H1 (cell line): ENCODE results near the gene MAGI2. TPM values are rescaled to one million over a fixed set of nuclear protein-coding genes. Genes with fewer than 3 reads are reported as not detected.

Experiments used
- CTCF ChIA-PET: fragments of 300-600 bp; sonication (Branson Sonifier 250); formaldehyde crosslinking; loops from one replicate; lab custom pipeline; 2021; ENCODE audit not compliant: partially characterized antibody; lab: Charles Lee
- POLR2A ChIA-PET: fragments of 300-600 bp; sonication (Branson Sonifier 250); formaldehyde crosslinking; loops from one replicate; lab custom pipeline; 2021; ENCODE audit warnings: inconsistent platforms; ENCODE audit not compliant: partially characterized antibody; lab: Charles Lee
- DNase-seq, 2 experiments: peaks; one replicate each; pipeline versions ENCODE4 v3.0.0 to v3.0.0-alpha.2; 2010 to 2022; ENCODE audit warnings: low spot score in 2 of 2, low read depth in 1 of 2, mixed read lengths in 1 of 2
- FAIRE-seq: peaks from 2 replicates; lab custom pipeline; 2011; peaks lifted over from hg19 to GRCh38; lab: Jason Lieb, UNC
- H2AFZ ChIP-seq: 2 replicates; pipeline ENCODE4 v1.8.1; 2012; ENCODE audit warnings: low read length, inconsistent platforms
- H2AK5ac ChIP-seq: 2 replicates; pipeline ENCODE4 v1.6.1; 2013; ENCODE audit warnings: low read depth, low read length
- H2BK120ac ChIP-seq: replicated peaks from 2 replicates; pipeline ENCODE3; 2013; ENCODE audit warnings: low read depth, low read length, inconsistent platforms
- H2BK12ac ChIP-seq: 2 replicates; pipeline ENCODE4 v1.6.1; 2013; ENCODE audit warnings: low read depth, low read length
- H2BK15ac ChIP-seq: 2 replicates; pipeline ENCODE4 v1.6.1; 2013; ENCODE audit warnings: low read length
- H2BK20ac ChIP-seq: 2 replicates; pipeline ENCODE4 v1.6.1; 2013; ENCODE audit warnings: low read length
- H2BK5ac ChIP-seq: 2 replicates; pipeline ENCODE4 v1.6.1; 2013; ENCODE audit warnings: low read depth, low read length
- H3K14ac ChIP-seq: 2 replicates; pipeline ENCODE4 v1.6.1; 2013; ENCODE audit warnings: inconsistent platforms; ENCODE audit not compliant: insufficient read length
- H3K18ac ChIP-seq: 2 replicates; pipeline ENCODE4 v1.6.1; 2013; ENCODE audit warnings: low read length; ENCODE audit errors: extremely low read depth
- H3K23ac ChIP-seq: 2 replicates; pipeline ENCODE4 v1.6.1; 2013; ENCODE audit warnings: inconsistent platforms; ENCODE audit not compliant: insufficient read length
- H3K23me2 ChIP-seq: 2 replicates; pipeline ENCODE4 v1.6.1; 2013; ENCODE audit warnings: low read depth, low read length
- H3K27ac ChIP-seq: 2 replicates; pipeline ENCODE4 v1.6.1; 2011; ENCODE audit warnings: low read depth, low read length, inconsistent platforms
- H3K27me3 ChIP-seq, 4 experiments: replicated peaks in 1 of 4; 1 replicate in 1 of 4; 2 replicates in 3 of 4; pipeline versions ENCODE4 v1.6.1 to v1.8.1; 2011 to 2013; ENCODE audit warnings: low read length in 3 of 4, mild to moderate bottlenecking in 3 of 4, inconsistent platforms in 2 of 4, mixed read lengths in 2 of 4, moderate library complexity in 1 of 4; ENCODE audit not compliant: control insufficient read depth in 3 of 4, insufficient read depth in 3 of 4; ENCODE audit errors: extremely low read depth in 1 of 4
- H3K36me3 ChIP-seq, 4 experiments: 2 replicates each; pipeline versions ENCODE4 v1.6.1 to v1.8.1; 2011 to 2013; ENCODE audit warnings: mild to moderate bottlenecking in 4 of 4, low read length in 3 of 4, moderate library complexity in 2 of 4, control low read depth in 1 of 4, inconsistent platforms in 1 of 4; ENCODE audit not compliant: insufficient read depth in 4 of 4, control insufficient read depth in 2 of 4
- H3K4ac ChIP-seq: replicated peaks from 2 replicates; pipeline ENCODE3; 2013; ENCODE audit warnings: low read length, low read depth, mixed read lengths, inconsistent platforms; ENCODE audit not compliant: insufficient read length
- H3K4me1 ChIP-seq, 4 experiments: replicated peaks in 1 of 4; 1 replicate in 1 of 4; 2 replicates in 3 of 4; pipeline versions ENCODE4 v1.6.1 to v1.8.1; 2011 to 2013; ENCODE audit warnings: low read length in 3 of 4, inconsistent platforms in 2 of 4, mixed read lengths in 1 of 4; ENCODE audit not compliant: insufficient read depth in 4 of 4, control insufficient read depth in 3 of 4
- H3K4me2 ChIP-seq, 2 experiments: 2 replicates each; pipeline versions ENCODE4 v1.6.1 to v1.8.1; 2011 to 2013; ENCODE audit warnings: low read depth in 2 of 2, low read length in 2 of 2, control low read depth in 1 of 2, inconsistent platforms in 1 of 2, mild to moderate bottlenecking in 1 of 2; ENCODE audit not compliant: insufficient read depth in 1 of 2
- H3K4me3 ChIP-seq, 4 experiments: fragments of 200-600, 300-600 bp in 1 of 4; sonication (generic), shearing (Covaris generic), sonication (Bioruptor Twin) in 1 of 4; 2 replicates each; pipeline versions ENCODE4 v1.5.1 to v1.8.1; 2011 to 2016; ENCODE audit warnings: low read length in 4 of 4, low read depth in 3 of 4, control low read depth in 2 of 4, inconsistent platforms in 2 of 4, mild to moderate bottlenecking in 2 of 4, mixed read lengths in 1 of 4, moderate library complexity in 1 of 4; ENCODE audit not compliant: insufficient read depth in 2 of 4; ENCODE audit errors: extremely low read depth in 1 of 4
- H3K56ac ChIP-seq: replicated peaks from 2 replicates; pipeline ENCODE3; 2013; ENCODE audit warnings: low read depth, mild to moderate bottlenecking, mixed read lengths, low read length, inconsistent platforms; ENCODE audit not compliant: insufficient read length
- H3K79me1 ChIP-seq: 2 replicates; pipeline ENCODE4 v1.6.1; 2013; ENCODE audit warnings: low read depth, low read length, control low read depth
- H3K79me2 ChIP-seq, 2 experiments: 2 replicates each; pipeline versions ENCODE4 v1.6.1 to v1.8.1; 2012 to 2013; ENCODE audit warnings: low read length in 2 of 2, mild to moderate bottlenecking in 2 of 2, inconsistent platforms in 1 of 2; ENCODE audit not compliant: insufficient read depth in 2 of 2, control insufficient read depth in 1 of 2
- H3K9ac ChIP-seq, 4 experiments: replicated peaks in 1 of 4; 1 replicate in 1 of 4; 2 replicates in 3 of 4; pipeline versions ENCODE4 v1.6.1 to v1.8.1; 2011 to 2013; ENCODE audit warnings: low read depth in 3 of 4, low read length in 3 of 4, control low read depth in 2 of 4, mild to moderate bottlenecking in 2 of 4, moderate library complexity in 2 of 4, inconsistent platforms in 1 of 4; ENCODE audit errors: extremely low read depth in 1 of 4
- H3K9me3 ChIP-seq, 2 experiments: 2 replicates each; pipeline versions ENCODE4 v1.6.1 to v1.8.1; 2012 to 2013; ENCODE audit warnings: mild to moderate bottlenecking in 2 of 2, moderate library complexity in 2 of 2, control low read depth in 1 of 2, inconsistent platforms in 1 of 2, low read depth in 1 of 2, low read length in 1 of 2, mixed read lengths in 1 of 2; ENCODE audit not compliant: insufficient read depth in 2 of 2
- H4K20me1 ChIP-seq, 2 experiments: replicated peaks in 1 of 2; 2 replicates each; pipeline versions ENCODE3 to v1.8.1; 2011 to 2013; ENCODE audit warnings: inconsistent platforms in 2 of 2, low read length in 2 of 2, mild to moderate bottlenecking in 1 of 2; ENCODE audit not compliant: insufficient read depth in 2 of 2, control insufficient read depth in 1 of 2
- H4K5ac ChIP-seq: 2 replicates; pipeline ENCODE4 v1.6.1; 2013; ENCODE audit warnings: low read length, low read depth, mixed read lengths, inconsistent platforms; ENCODE audit not compliant: insufficient read length
- H4K8ac ChIP-seq: 2 replicates; pipeline ENCODE4 v1.8.0; 2013; ENCODE audit warnings: mild to moderate bottlenecking, moderate library complexity, low read length, inconsistent platforms; ENCODE audit not compliant: insufficient read depth; ENCODE audit errors: extremely low read depth
- H4K91ac ChIP-seq: replicated peaks from 2 replicates; pipeline ENCODE3; 2013; ENCODE audit warnings: low read length, mixed read lengths, inconsistent platforms; ENCODE audit not compliant: insufficient read length
- ASH2L ChIP-seq: fragments of 200-600, 300-600 bp; sonication (generic); IDR thresholded peaks from one replicate; pipeline ENCODE4 v1.7.1; 2017; ENCODE audit warnings: low read length
- BACH1 ChIP-seq: IDR thresholded peaks from 2 replicates; pipeline ENCODE4 v1.6.1; 2012; ENCODE audit warnings: low read length, improper control_type of control experiment
- KDM4A ChIP-seq: IDR thresholded peaks from one replicate; pipeline ENCODE4 v1.7.1; 2012; ENCODE audit warnings: low read depth, mild to moderate bottlenecking, moderate library complexity, low read length, inconsistent platforms; ENCODE audit not compliant: severe bottlenecking
- NANOG ChIP-seq: IDR thresholded peaks from 2 replicates; pipeline ENCODE4 v1.6.1; 2011; ENCODE audit warnings: low read length, low read depth, mild to moderate bottlenecking, inconsistent platforms; ENCODE audit not compliant: insufficient read depth, poor library complexity, severe bottlenecking
- RAD21 ChIP-seq, 2 experiments: IDR thresholded peaks in 1 of 2; conservative IDR thresholded peaks in 1 of 2; 2 replicates each; pipeline ENCODE4 v1.6.1; 2011; ENCODE audit warnings: low read depth in 2 of 2, low read length in 2 of 2, improper control_type of control experiment in 1 of 2, inconsistent platforms in 1 of 2, mild to moderate bottlenecking in 1 of 2, moderate library complexity in 1 of 2
- RBBP5 ChIP-seq: IDR thresholded peaks from 2 replicates; pipeline ENCODE4 v1.7.1; 2012; ENCODE audit warnings: low read depth, mild to moderate bottlenecking, inconsistent platforms, low read length, moderate library complexity, borderline replicate concordance
- RFX5 ChIP-seq: IDR thresholded peaks from 2 replicates; pipeline ENCODE4 v1.6.1; 2011; ENCODE audit warnings: low read depth, low read length, improper control_type of control experiment, borderline replicate concordance
- SP2 ChIP-seq: IDR thresholded peaks from 2 replicates; pipeline ENCODE4 v1.6.1; 2012; ENCODE audit warnings: mild to moderate bottlenecking, low read length, inconsistent platforms
- SP4 ChIP-seq: IDR thresholded peaks from 2 replicates; pipeline ENCODE4 v1.6.1; 2012; ENCODE audit warnings: low read length, inconsistent platforms
- TAF1 ChIP-seq: IDR thresholded peaks from 2 replicates; pipeline ENCODE4 v1.6.1; 2011; ENCODE audit warnings: mild to moderate bottlenecking, low read depth, low read length
- TCF12 ChIP-seq: IDR thresholded peaks from 2 replicates; pipeline ENCODE4 v1.6.1; 2011; ENCODE audit warnings: low read depth, mild to moderate bottlenecking, low read length
- WGBS, 2 experiments: shearing (Covaris generic) in 1 of 2; methylation state at CpG; one replicate each; pipeline versions ENCODE4 v1.1.6 to v1.1.7; 2013 to 2015; ENCODE audit warnings: low lambda C conversion rate in 2 of 2, mixed read lengths in 2 of 2, inconsistent platforms in 1 of 2, low coverage in 1 of 2, missing lambda C conversion rate in 1 of 2; ENCODE audit not compliant: insufficient replicate concordance in 2 of 2, insufficient coverage in 1 of 2, insufficient read length in 1 of 2; ENCODE audit errors: extremely low coverage in 1 of 2, missing lambda C conversion rate in 1 of 2; 5-methylcytosine and 5-hydroxymethylcytosine counted together
- polyA plus RNA-seq, 7 experiments: library from polyadenylated mRNA; depleted of rRNA in 3 of 7; stranded (reverse) in 5 of 7; unstranded in 2 of 7; fragments of >200 nt in 5 of 7; fragments of 200-250 nt in 2 of 7; gene quantifications; 1 replicate in 5 of 7; 2 replicates in 1 of 7; 4 replicates in 1 of 7; pipeline versions ENCODE4 v1.2.1 to v1.2.3, GENCODE V29; 2011 to 2013; ENCODE audit warnings: missing spikeins in 2 of 7, mixed read lengths in 2 of 7
- total RNA-seq: library from RNA; stranded (reverse); fragmentation: NEBNext Ultra II Directional; extraction: Animal tissue kit (Norgen Biotek cat#: 25700); gene quantifications from 2 replicates; pipeline ENCODE4 v1.2.1, GENCODE V29; 2021
- TF ChIP-seq, protein P1 (sequence below): IDR thresholded peaks from 2 replicates; pipeline ENCODE4 v1.6.1; 2012; ENCODE audit warnings: low read length, inconsistent platforms

Gene MAGI2
- total and polyA plus RNA-seq, 2 of the 8 experiments (the other 6 are each of a cell fraction or from before 2014, with no cell fraction given), result 6.0 to 27.3 TPM

DNA sequence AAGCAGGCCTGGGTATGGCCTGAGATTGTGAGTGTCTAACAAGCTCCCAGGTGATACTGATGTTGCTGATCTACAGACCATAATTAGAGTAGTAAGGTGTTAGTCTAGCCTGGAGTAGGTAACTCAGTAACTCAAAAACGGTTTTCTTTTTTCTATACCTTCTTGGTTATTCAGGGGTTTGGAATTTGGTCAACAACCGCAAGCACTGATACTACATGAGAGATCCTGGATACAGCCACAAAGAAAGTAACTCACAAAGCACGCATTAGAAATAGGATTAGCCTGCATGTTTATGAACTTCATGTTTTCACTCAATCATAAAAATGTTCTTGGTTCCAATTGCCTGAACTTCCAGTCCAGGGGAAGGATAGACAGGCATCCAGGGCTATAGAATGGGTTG is 803.5 kb downstream of the MAGI2 start:
- H2AFZ ChIP-seq, result no peak overlapping the region
- H3K14ac ChIP-seq, result no peak overlapping the region
- ChIA-PET CTCF (no interaction called here), POLR2A (no interaction called here)
- H3K4me1 ChIP-seq, result peaks cover 0 to 8% (median 3%) of the 10 kb centered on the region in 4 experiments; a peak in 1 of 7 replicates
- no peak overlapping the region for H3K4ac ChIP-seq
- FAIRE-seq (no peak), DNase-seq (no peak)
- H3K23ac ChIP-seq, result no peak overlapping the region
- H2BK20ac ChIP-seq, result no peak overlapping the region
- H2BK5ac ChIP-seq, result no peak overlapping the region
- H3K23me2 ChIP-seq, result no peaks in the 10 kb centered on the region
- no peak overlapping the region for H2BK12ac ChIP-seq
- H4K8ac ChIP-seq, result no peak overlapping the region
- no peak overlapping the region for H3K4me3 ChIP-seq
- H3K9me3 ChIP-seq, result no peaks in the 10 kb centered on the region
- H3K18ac ChIP-seq, result no peak overlapping the region
- H3K27ac ChIP-seq, result no peak overlapping the region
- H3K36me3 ChIP-seq, result no peaks in the 10 kb centered on the region
- H3K79me1 ChIP-seq, result no peaks in the 10 kb centered on the region
- no peak overlapping the region for H4K5ac ChIP-seq
- no peak overlapping the region for H3K9ac ChIP-seq
- H3K27me3 ChIP-seq, result no peaks in the 10 kb centered on the region
- no peak overlapping the region for H4K91ac ChIP-seq
- no peak overlapping the region for H2AK5ac ChIP-seq
- H3K79me2 ChIP-seq, result peaks cover 0 to 39% of the 10 kb centered on the region in 2 experiments; a peak in 2 of 4 replicates
- no peak overlapping the region for H2BK15ac ChIP-seq
- no peaks in the 10 kb centered on the region for H4K20me1 ChIP-seq
- H3K56ac ChIP-seq, result no peak overlapping the region
- no peak overlapping the region for H2BK120ac ChIP-seq
- no peak overlapping the region for H3K4me2 ChIP-seq
- WGBS, 2 experiments, result 89% methylated on average over 3 of the region's 3 CpGs; no CpG with 5 or more reads in 1 of the 2 experiments
- no peak for TF ChIP-seq KDM4A
- TF ChIP-seq RBBP5, result no peak
- TF ChIP-seq SP4, result no peak
- TF ChIP-seq NANOG, result no peak
- TF ChIP-seq SP2, result no peak
- TF ChIP-seq BACH1, result no peak
- TF ChIP-seq RFX5, result no peak
- no peak for TF ChIP-seq TCF12
- TF ChIP-seq TAF1, result no peak
- TF ChIP-seq ASH2L, result no peak
- TF ChIP-seq RAD21 (IDR thresholded peaks at IDR 0.05 in 1 of 2, conservative IDR thresholded peaks at IDR 0.05 in 1 of 2; ENCODE audit: low read depth in 2 of 2, low read length in 2 of 2), result no peak
- TF ChIP-seq, protein P1, sequence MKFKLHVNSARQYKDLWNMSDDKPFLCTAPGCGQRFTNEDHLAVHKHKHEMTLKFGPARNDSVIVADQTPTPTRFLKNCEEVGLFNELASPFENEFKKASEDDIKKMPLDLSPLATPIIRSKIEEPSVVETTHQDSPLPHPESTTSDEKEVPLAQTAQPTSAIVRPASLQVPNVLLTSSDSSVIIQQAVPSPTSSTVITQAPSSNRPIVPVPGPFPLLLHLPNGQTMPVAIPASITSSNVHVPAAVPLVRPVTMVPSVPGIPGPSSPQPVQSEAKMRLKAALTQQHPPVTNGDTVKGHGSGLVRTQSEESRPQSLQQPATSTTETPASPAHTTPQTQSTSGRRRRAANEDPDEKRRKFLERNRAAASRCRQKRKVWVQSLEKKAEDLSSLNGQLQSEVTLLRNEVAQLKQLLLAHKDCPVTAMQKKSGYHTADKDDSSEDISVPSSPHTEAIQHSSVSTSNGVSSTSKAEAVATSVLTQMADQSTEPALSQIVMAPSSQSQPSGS, result no peak
